Left lung (tissue), 10 donors: ENCODE results near the gene VAT1L. TPM values are rescaled to one million over a fixed set of nuclear protein-coding genes. Genes with fewer than 3 reads are reported as not detected.
A peak's percentile ranks its signal among the peaks of the same experiment; 100 is the strongest.

Experiments
- ATAC-seq: fragments of 200-7000 bp; cut with Tn5 transposase; one replicate; pipeline ENCODE4 v1.9.1; 2020; ENCODE audit warnings: moderate library complexity
- DNase-seq, 4 donors: peaks; one replicate each; pipeline ENCODE4 v3.0.0-alpha.2; 2013 to 2020
- H3K27ac ChIP-seq, 2 donors: fragments of 200-600 bp; sonication (generic) in 1 of 2; one replicate each; pipeline versions ENCODE4 v1.5.0 to v1.8.0; 2020 to 2021
- H3K27me3 ChIP-seq, 2 donors: fragments of 200-600 bp; sonication (generic) in 1 of 2; one replicate each; pipeline versions ENCODE4 v1.5.0 to v1.8.0; 2020 to 2021
- H3K36me3 ChIP-seq, 2 donors: fragments of 200-600 bp; sonication (generic) in 1 of 2; one replicate each; pipeline versions ENCODE4 v1.5.0 to v1.8.0; 2020 to 2021
- H3K4me1 ChIP-seq, 2 donors: fragments of 200-600 bp; one replicate each; pipeline ENCODE4 v1.8.0; 2021
- H3K4me3 ChIP-seq, 2 donors: fragments of 200-600 bp; sonication (generic) in 1 of 2; one replicate each; pipeline versions ENCODE4 v1.5.0 to v1.8.0; 2020 to 2021; ENCODE audit warnings: mild to moderate bottlenecking in 1 of 2
- H3K9me3 ChIP-seq, 2 donors: fragments of 200-600 bp; sonication (generic) in 1 of 2; one replicate each; pipeline versions ENCODE4 v1.5.0 to v1.8.0; 2020 to 2021
- intact Hi-C, 2 donors: fragments of 100-400 bp; cut with DNase I; formaldehyde crosslinking; loops; one replicate each; pipeline versions ENCODE4 v1.11.2 to v1.14.2; 2022
- polyA plus RNA-seq, 6 donors: library from polyadenylated mRNA; unstranded; fragments of 120-200 nt; gene quantifications; one replicate each; pipeline ENCODE4 v1.2.1, GENCODE V29; 2013; ENCODE audit not compliant: insufficient read length in 6 of 6
- total RNA-seq, 2 donors: library from RNA; stranded (reverse); fragmentation: NEBNext Ultra II Directional; extraction: Animal tissue kit (Norgen Biotek cat#: 25700); gene quantifications; one replicate each; pipeline ENCODE4 v1.2.1, GENCODE V29; 2021
- TF ChIP-seq, protein P1 (sequence below), 2 donors: fragments of 200-600 bp; sonication (generic) in 1 of 2; IDR thresholded peaks; one replicate each; pipeline versions ENCODE4 v1.5.0 to v1.8.0; 2021; ENCODE audit warnings: antibody characterized with exemption in 2 of 2
- donor health status: DM: no; HTN: yes; CAD: no.
- donor health status: DM: no; HTN: no; CAD: no.

VAT1L gene
- total and polyA plus RNA-seq, 8 donors = 0.26 to 9.2 (median 5.4) TPM

DNA sequence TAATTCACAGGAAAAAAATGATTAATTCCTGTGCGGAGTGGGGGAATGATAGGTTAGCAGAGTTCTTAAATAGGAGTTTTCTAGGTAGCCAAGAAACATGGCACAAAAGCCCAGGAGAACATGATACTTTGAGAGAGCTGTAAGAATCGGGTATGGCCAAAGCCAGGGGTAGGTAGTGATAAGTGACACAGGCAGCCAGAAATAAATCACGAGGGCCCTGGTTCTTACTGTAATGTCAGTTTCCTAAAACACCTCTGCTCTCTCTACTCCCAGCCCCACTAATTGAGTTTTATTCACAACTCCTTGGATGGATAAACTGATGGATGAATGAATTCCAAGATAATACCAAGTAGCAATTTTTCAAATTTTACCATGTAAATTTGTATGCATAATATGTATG, 54.1 kb downstream of the VAT1L start:
- TF ChIP-seq, protein P1, sequence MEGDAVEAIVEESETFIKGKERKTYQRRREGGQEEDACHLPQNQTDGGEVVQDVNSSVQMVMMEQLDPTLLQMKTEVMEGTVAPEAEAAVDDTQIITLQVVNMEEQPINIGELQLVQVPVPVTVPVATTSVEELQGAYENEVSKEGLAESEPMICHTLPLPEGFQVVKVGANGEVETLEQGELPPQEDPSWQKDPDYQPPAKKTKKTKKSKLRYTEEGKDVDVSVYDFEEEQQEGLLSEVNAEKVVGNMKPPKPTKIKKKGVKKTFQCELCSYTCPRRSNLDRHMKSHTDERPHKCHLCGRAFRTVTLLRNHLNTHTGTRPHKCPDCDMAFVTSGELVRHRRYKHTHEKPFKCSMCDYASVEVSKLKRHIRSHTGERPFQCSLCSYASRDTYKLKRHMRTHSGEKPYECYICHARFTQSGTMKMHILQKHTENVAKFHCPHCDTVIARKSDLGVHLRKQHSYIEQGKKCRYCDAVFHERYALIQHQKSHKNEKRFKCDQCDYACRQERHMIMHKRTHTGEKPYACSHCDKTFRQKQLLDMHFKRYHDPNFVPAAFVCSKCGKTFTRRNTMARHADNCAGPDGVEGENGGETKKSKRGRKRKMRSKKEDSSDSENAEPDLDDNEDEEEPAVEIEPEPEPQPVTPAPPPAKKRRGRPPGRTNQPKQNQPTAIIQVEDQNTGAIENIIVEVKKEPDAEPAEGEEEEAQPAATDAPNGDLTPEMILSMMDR (IDR thresholded peaks at IDR 0.05) = no peak
- intact Hi-C loops = no loop called here
- ATAC-seq = no peak
- H3K27me3 ChIP-seq = peaks cover 0 to 6% of the 10 kb centered on the region in 2 donors
- no peak overlapping the region for H3K27ac ChIP-seq
- no peaks in the 10 kb centered on the region for H3K36me3 ChIP-seq
- no peaks in the 10 kb centered on the region for H3K4me1 ChIP-seq
- H3K4me3 ChIP-seq = no peak overlapping the region
- DNase-seq = no peak
- H3K9me3 ChIP-seq = no peaks in the 10 kb centered on the region

DNA sequence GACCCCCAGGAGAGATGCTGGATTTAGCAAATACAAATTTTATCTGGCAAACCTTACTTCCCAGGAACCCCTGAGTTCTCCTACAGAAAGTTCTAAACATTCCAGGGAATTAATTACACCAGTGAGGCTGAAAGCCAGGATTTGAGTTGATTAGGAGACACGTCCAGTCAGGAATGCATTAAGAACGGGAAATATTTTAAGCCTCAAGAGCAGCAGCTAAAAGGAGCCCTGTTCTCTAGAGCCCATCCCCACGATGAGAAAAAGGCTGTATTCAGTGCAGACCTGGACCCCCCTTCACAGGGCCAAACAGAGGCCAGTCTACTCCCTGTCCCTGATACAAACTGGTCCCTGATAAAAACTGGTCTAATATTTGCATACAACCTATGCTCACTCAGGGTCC, 55.0 kb downstream of the VAT1L start:
- no peaks in the 10 kb centered on the region for H3K4me1 ChIP-seq
- no peak overlapping the region for H3K4me3 ChIP-seq
- ATAC-seq (no peak), DNase-seq (peak in 1 of 4 donors; percentile 29)
- no peak overlapping the region for H3K27ac ChIP-seq
- H3K36me3 ChIP-seq = no peaks in the 10 kb centered on the region
- H3K9me3 ChIP-seq = no peaks in the 10 kb centered on the region
- TF ChIP-seq, protein P1 (IDR thresholded peaks at IDR 0.05) = no peak
- peaks cover 0 to 6% of the 10 kb centered on the region in 2 donors for H3K27me3 ChIP-seq
- intact Hi-C loops = no loop called here

DNA sequence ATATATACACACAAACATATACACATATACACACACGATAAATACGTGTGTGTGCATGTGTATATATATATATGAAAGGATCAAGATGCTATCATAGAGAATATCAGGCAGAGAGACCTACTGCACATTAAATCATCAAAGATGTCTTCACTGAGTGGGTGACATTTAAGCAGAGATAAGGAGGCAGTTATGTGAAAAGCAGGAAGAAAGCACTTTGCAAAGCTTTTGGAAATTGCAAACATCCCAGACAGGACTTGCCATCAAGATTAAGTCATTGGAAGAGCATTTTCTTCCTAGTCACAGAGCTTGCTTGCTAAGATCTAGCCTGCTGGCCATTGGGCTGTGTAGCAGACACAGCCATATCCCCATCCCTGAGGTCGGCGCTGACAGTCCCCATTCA, 56.4 kb downstream of the VAT1L start:
- Histone ChIP-seq H3K9me3 (no peaks in the 10 kb centered on the region), H3K36me3 (no peaks in the 10 kb centered on the region), H3K4me1 (no peaks in the 10 kb centered on the region), H3K4me3 (no peak overlapping the region), H3K27me3 (peaks cover 0 to 6% of the 10 kb centered on the region in 2 donors), H3K27ac (no peak overlapping the region)
- ATAC-seq (no peak), DNase-seq (no peak)
- intact Hi-C loops = no loop called here
- TF ChIP-seq, protein P1 (IDR thresholded peaks at IDR 0.05) = no peak

DNA sequence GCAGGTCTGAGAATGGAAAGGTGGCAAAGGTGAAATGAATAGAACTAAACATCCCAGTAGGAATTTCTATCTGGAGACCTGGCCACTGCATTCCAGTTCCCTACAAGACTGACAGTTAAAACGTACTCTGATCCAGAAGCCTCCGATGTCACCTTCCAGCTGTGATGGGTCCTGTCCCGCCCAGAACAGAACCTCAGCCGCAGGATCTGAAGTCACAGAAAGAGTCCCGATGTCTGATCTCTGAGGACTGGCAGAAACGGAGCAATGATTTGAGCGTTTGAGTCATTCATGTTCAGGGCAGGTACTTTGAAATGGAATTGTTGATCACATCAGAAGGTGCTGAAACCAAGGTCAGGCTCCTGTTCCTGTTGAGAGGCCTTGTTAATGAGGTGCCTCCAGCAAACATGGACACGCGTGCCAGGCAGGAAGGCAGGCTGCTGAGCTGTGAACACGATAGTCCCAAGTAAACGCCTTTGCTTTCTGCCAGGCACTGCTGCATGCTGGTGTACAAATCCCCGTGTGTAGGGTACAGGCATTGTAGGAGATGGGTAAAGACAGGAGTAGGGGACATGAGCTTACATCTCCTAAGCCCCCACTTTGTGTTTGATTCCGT, 61.4 kb downstream of the VAT1L start:
- DNase-seq (no peak), ATAC-seq (no peak)
- TF ChIP-seq, protein P1 (IDR thresholded peaks at IDR 0.05) = no peak
- no peak overlapping the region for H3K27ac ChIP-seq
- no peak overlapping the region for H3K4me3 ChIP-seq
- no peaks in the 10 kb centered on the region for H3K27me3 ChIP-seq
- intact Hi-C loops = no loop called here
- no peaks in the 10 kb centered on the region for H3K9me3 ChIP-seq
- H3K36me3 ChIP-seq = no peaks in the 10 kb centered on the region
- H3K4me1 ChIP-seq = no peaks in the 10 kb centered on the region

DNA sequence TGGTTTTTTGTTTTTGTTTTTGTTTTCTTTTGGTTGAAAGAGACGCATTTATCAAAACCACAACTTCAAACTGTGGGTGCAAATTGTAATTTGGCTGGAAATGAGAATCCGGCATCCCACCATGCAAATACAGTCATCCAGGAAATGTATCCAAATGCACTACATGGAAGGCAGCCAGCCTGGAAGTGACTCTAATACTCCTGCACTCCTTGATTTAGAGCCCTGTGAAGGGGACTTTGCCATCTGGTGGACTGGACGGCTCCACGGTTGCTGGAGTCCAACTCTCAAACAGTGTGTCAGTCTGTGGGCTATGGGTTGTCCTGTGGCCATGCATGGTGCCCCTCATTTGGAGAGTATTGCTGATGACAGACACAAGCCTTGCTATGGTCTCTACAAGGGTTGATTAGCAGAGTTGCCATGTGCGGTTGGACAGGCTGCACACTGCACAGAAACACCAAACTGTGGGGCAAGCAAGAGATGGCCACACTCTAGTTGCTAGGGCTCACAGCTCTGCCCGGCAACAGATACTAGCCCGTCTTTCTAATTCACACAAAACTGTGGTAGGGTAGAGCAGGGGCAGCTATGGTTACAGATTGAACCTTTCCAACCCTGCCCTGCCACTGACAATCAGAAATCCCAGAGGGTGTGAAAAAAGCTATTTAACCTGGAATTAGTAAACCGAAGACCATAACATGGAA, 62.4 kb downstream of the VAT1L start:
- no peaks in the 10 kb centered on the region for H3K36me3 ChIP-seq
- ATAC-seq = no peak
- intact Hi-C loops = no loop called here

More for the DNA sequence above, 62.4 kb downstream of the VAT1L start:
- TF ChIP-seq, protein P1 (IDR thresholded peaks at IDR 0.05) = no peak
- Histone ChIP-seq H3K27ac (no peak overlapping the region), H3K9me3 (no peaks in the 10 kb centered on the region), H3K27me3 (peaks cover 0 to 1% of the 10 kb centered on the region in 2 donors), H3K4me1 (no peaks in the 10 kb centered on the region), H3K4me3 (no peak overlapping the region)
- DNase-seq = no peak
